Breast epithelium (tissue), 4 donors: Measurements from ENCODE around the gene LDAH. TPM values are rescaled to one million over a fixed set of nuclear protein-coding genes. Genes with fewer than 3 reads are reported as not detected.

Experiments used
- DNase-seq, 2 donors: peaks; one replicate each; pipeline ENCODE4 v3.0.0-alpha.2; 2019; ENCODE audit warnings: low spot score in 2 of 2
- H3K27ac ChIP-seq, 2 donors: fragments of 200-600 bp; sonication (generic) in 1 of 2; one replicate each; pipeline ENCODE4 v1.5.1; 2016 to 2019; ENCODE audit warnings: mild to moderate bottlenecking in 1 of 2
- H3K27me3 ChIP-seq, 2 donors: fragments of 200-600 bp; sonication (generic) in 1 of 2; one replicate each; pipeline versions ENCODE4 v1.5.1 to v1.6.0; 2017 to 2019; ENCODE audit warnings: control low read depth in 1 of 2, mild to moderate bottlenecking in 1 of 2
- H3K36me3 ChIP-seq: fragments of 200-600 bp; one replicate; pipeline ENCODE4 v1.5.1; 2019
- H3K4me1 ChIP-seq, 2 donors: fragments of 200-600 bp; sonication (generic); one replicate each; pipeline ENCODE4 v1.5.1; 2016 to 2019; ENCODE audit warnings: control low read depth in 1 of 2
- H3K4me3 ChIP-seq, 3 donors: fragments of 200-600 bp; sonication (generic); 1 replicate in 2 of 3; 2 replicates in 1 of 3; pipeline ENCODE4 v1.5.1; 2016 to 2019; ENCODE audit warnings: mild to moderate bottlenecking in 3 of 3, moderate library complexity in 2 of 3
- H3K9me3 ChIP-seq, 2 donors: fragments of 200-600 bp; sonication (generic) in 1 of 2; one replicate each; pipeline ENCODE4 v1.5.1; 2016 to 2019; ENCODE audit warnings: control low read depth in 1 of 2
- POLR2A ChIP-seq: fragments of 450-650 bp; IDR thresholded peaks from one replicate; pipeline ENCODE4 v1.6.1; 2016; ENCODE audit warnings: antibody characterized with exemption, mild to moderate bottlenecking, moderate library complexity
- POLR2AphosphoS5 ChIP-seq, 3 donors: sonication (generic); formaldehyde crosslinking; IDR thresholded peaks; one replicate each; pipeline ENCODE4 v1.6.1; 2017; ENCODE audit warnings: antibody characterized with exemption in 3 of 3
- intact Hi-C: fragments of 100-400 bp; cut with DNase I; formaldehyde crosslinking; loops from one replicate; pipeline ENCODE4 v1.15.1; 2023; ENCODE audit warnings: low total_unique reads
- total RNA-seq, 3 donors: library from RNA; depleted of rRNA; stranded (reverse); fragments of >200 nt; gene quantifications; one replicate each; pipeline ENCODE4 v1.1.0, GENCODE V29; 2016
- TF ChIP-seq, protein P1 (sequence below), 3 donors: fragments of 450-650 bp; IDR thresholded peaks; one replicate each; pipeline ENCODE4 v1.5.1; 2016 to 2017; ENCODE audit warnings: antibody characterized with exemption in 3 of 3, mild to moderate bottlenecking in 3 of 3, moderate library complexity in 3 of 3

LDAH gene
- total RNA-seq, 3 donors from 2014 or later = 12.3 to 17.0 (median 12.5) TPM

DNA sequence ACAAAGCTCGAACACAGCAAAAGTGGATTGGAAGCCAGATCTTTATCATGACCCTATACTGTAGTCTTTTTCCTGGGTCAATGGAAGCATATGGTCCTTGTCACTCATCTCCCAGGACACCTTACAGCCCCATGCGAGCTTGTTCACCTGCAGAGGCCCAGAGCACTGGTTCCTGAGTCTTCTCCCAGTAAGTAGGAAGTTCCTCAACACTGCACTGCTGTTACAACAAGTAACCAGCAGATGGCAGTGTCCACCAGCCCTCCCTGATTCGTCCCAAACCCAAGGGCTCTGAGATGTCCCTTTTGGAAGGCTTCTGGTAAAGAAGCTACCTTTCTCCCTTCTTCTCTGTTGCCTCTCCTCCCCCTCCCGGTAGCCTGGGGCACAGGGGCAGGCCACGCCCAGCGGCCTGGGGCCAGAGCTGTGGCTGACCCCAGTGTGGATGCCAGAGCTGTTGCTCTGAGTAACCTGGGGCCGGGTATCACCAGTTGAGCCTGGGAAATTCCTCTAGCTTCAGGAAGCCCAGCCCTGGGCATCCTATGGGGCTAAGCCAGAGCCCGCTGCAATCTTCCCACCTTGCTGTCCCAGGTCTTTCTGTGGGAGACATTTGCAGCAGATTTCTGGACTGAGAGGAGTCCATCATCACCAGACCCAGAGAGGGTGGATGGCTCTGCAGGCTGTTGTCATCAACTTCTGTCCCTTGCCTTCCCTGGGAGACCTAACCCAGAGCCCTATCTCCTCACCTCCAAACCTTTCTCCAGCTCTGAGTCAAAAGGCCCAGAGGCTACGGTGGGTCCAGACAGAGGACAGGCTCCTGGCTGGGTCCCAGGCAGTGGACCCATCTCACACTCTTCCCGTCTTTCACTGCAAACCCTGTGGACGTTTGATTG, 161.2 kb downstream of the LDAH start:
- peak in 1 of 2 donors; percentile 51 for DNase-seq
- H3K4me3 ChIP-seq = no peak overlapping the region
- peaks cover 0 to 47% of the 10 kb centered on the region in 2 donors for H3K27me3 ChIP-seq
- no peaks in the 10 kb centered on the region for H3K36me3 ChIP-seq
- H3K9me3 ChIP-seq = no peaks in the 10 kb centered on the region
- H3K4me1 ChIP-seq = peaks cover 0 to 5% of the 10 kb centered on the region in 2 donors
- no peak overlapping the region for H3K27ac ChIP-seq
- TF ChIP-seq, protein P1, sequence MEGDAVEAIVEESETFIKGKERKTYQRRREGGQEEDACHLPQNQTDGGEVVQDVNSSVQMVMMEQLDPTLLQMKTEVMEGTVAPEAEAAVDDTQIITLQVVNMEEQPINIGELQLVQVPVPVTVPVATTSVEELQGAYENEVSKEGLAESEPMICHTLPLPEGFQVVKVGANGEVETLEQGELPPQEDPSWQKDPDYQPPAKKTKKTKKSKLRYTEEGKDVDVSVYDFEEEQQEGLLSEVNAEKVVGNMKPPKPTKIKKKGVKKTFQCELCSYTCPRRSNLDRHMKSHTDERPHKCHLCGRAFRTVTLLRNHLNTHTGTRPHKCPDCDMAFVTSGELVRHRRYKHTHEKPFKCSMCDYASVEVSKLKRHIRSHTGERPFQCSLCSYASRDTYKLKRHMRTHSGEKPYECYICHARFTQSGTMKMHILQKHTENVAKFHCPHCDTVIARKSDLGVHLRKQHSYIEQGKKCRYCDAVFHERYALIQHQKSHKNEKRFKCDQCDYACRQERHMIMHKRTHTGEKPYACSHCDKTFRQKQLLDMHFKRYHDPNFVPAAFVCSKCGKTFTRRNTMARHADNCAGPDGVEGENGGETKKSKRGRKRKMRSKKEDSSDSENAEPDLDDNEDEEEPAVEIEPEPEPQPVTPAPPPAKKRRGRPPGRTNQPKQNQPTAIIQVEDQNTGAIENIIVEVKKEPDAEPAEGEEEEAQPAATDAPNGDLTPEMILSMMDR (IDR thresholded peaks at IDR 0.05) = peak; percentile 65 to 91 (median 89)
- TF ChIP-seq POLR2A = no peak
- intact Hi-C loops = loop anchor here (10.0 kb wide), 1 partner anchor 303 kb away; no protein-coding TSS in a partner anchor

GRCh38 chr2:20660506-20661420, 162.1 kb downstream of the LDAH start:
- Histone ChIP-seq H3K36me3 (no peaks in the 10 kb centered on the region), H3K9me3 (no peaks in the 10 kb centered on the region), H3K27ac (no peak overlapping the region), H3K27me3 (peaks cover 0 to 38% of the 10 kb centered on the region in 2 donors), H3K4me3 (no peak overlapping the region), H3K4me1 (no peaks in the 10 kb centered on the region)
- TF ChIP-seq, protein P1 (IDR thresholded peaks at IDR 0.05) = no peak
- no peak for TF ChIP-seq POLR2AphosphoS5 (IDR thresholded peaks at IDR 0.05)
- TF ChIP-seq POLR2A = no peak
- intact Hi-C loops = loop anchor here (10.0 kb wide), 1 partner anchor 304 kb away; no protein-coding TSS in a partner anchor
- no peak for DNase-seq

- intact Hi-C loops = no loop called here
- Histone ChIP-seq H3K27ac (no peak overlapping the region), H3K27me3 (peaks cover 0 to 11% of the 10 kb centered on the region in 2 donors), H3K36me3 (no peaks in the 10 kb centered on the region), H3K4me1 (no peaks in the 10 kb centered on the region), H3K4me3 (no peak overlapping the region), H3K9me3 (no peaks in the 10 kb centered on the region)
- TF ChIP-seq POLR2AphosphoS5 (IDR thresholded peaks at IDR 0.05) (no peak), POLR2A (no peak)
- TF ChIP-seq, protein P1 (IDR thresholded peaks at IDR 0.05) = no peak
- peak in 1 of 2 donors; percentile 19 for DNase-seq
Observed at GRCh38 chr2:20657522-20658235, 165.2 kb downstream of the LDAH start.

- H3K9me3 ChIP-seq = no peaks in the 10 kb centered on the region
- no peak overlapping the region for H3K27ac ChIP-seq
- H3K27me3 ChIP-seq = peaks cover 0 to under 1% of the 10 kb centered on the region in 2 donors
- no peak overlapping the region for H3K4me3 ChIP-seq
- no peaks in the 10 kb centered on the region for H3K36me3 ChIP-seq
- TF ChIP-seq, protein P1 (IDR thresholded peaks at IDR 0.05) = no peak
- TF ChIP-seq POLR2AphosphoS5 (IDR thresholded peaks at IDR 0.05) (no peak), POLR2A (no peak)
- peak in 1 of 2 donors; percentile 28 for DNase-seq
- intact Hi-C loops = no loop called here
- H3K4me1 ChIP-seq = no peaks in the 10 kb centered on the region
Observed at GRCh38 chr2:20656561-20656960, 166.3 kb downstream of the LDAH start.
